Stimulated activated CD4-positive, alpha-beta T cell treated with anti-CD3 and anti-CD28 coated beads, Interleukin-15, amount 100 ng/mL, for 48 hours (primary cell): Measurements from ENCODE around the gene KLHL17.

Source experiments
- DNase-seq, 2 donors: peaks; one replicate each; pipeline ENCODE4 v3.0.0-alpha.2; 2020; ENCODE audit warnings: low read depth in 2 of 2

Gene KLHL17

GRCh38 chr1:950881-951280 lies 9.5 kb upstream of the KLHL17 start:
- no peak for DNase-seq

- DNase-seq, result no peak
Observed at GRCh38 chr1:951364-951763, 9.0 kb upstream of the KLHL17 start.

GRCh38 chr1:952201-952600 lies 8.2 kb upstream of the KLHL17 start:
- DNase-seq, result no peak

- DNase-seq, result no peak
Observed at GRCh38 chr1:952603-953002, 7.8 kb upstream of the KLHL17 start.

- no peak for DNase-seq
Observed at GRCh38 chr1:953524-954320, 6.7 kb upstream of the KLHL17 start.

- DNase-seq, result no peak
Observed at GRCh38 chr1:954927-955326, 5.5 kb upstream of the KLHL17 start.

GRCh38 chr1:955474-955873 lies 4.9 kb upstream of the KLHL17 start:
- no peak for DNase-seq

- no peak for DNase-seq
Observed at GRCh38 chr1:956636-957035, 3.7 kb upstream of the KLHL17 start.

- peak; percentile 90 to 95 for DNase-seq
Observed at GRCh38 chr1:958823-959730, 1.3 kb upstream of the KLHL17 start, which contains the start of gene NOC2L. TSS of gene NOC2L (minus strand) at chr1:959256. CDS start at chr1:959240, 16 bp downstream.

GRCh38 chr1:959731-960362 lies 537 bp upstream of the KLHL17 start:
- DNase-seq, result no peak

- DNase-seq, result no peak
Observed at GRCh38 chr1:961132-961669, 817 bp downstream of the KLHL17 start.

- DNase-seq, result no peak
Observed at GRCh38 chr1:962381-963300, 2.3 kb downstream of the KLHL17 start.

- no peak for DNase-seq
Observed at GRCh38 chr1:963301-963651, 2.9 kb downstream of the KLHL17 start.

- DNase-seq, result no peak
Observed at GRCh38 chr1:963746-964525, 3.6 kb downstream of the KLHL17 start.

- no peak for DNase-seq
Observed at GRCh38 chr1:964691-965525, 4.5 kb downstream of the KLHL17 start.

- no peak for DNase-seq
Observed at GRCh38 chr1:965526-966134, 5.2 kb downstream of the KLHL17 start.

GRCh38 chr1:966135-966703 lies 5.8 kb downstream of the KLHL17 start, which contains the start of gene PLEKHN1:
TSS of gene PLEKHN1 (plus strand) at chr1:966482. CDS start at chr1:966532, 50 bp downstream.
- DNase-seq, result peak in 1 of 2 donors; percentile 40

GRCh38 chr1:966704-967300 lies 6.4 kb downstream of the KLHL17 start:
- peak; percentile 63 to 83 for DNase-seq
